Mesenchymal stem cell (in vitro differentiated cells and primary cell): ENCODE data around the gene DMD.

Source experiments
- DNase-seq: peaks from one replicate; pipeline ENCODE4 v3.0.0-alpha.2; 2013
- H2AFZ ChIP-seq: one replicate; pipeline ENCODE4 v1.6.1; 2013; ENCODE audit warnings: low read depth, mild to moderate bottlenecking, control low read depth, inconsistent platforms, low read length, moderate library complexity
- H2AK5ac ChIP-seq: 2 replicates; pipeline ENCODE4 v1.6.1; 2013; ENCODE audit warnings: low read length, moderate library complexity, mild to moderate bottlenecking, inconsistent platforms; ENCODE audit not compliant: severe bottlenecking
- H2BK120ac ChIP-seq: one replicate; pipeline ENCODE4 v1.6.1; 2013; ENCODE audit warnings: low read depth, mild to moderate bottlenecking, inconsistent platforms, low read length, moderate library complexity
- H2BK12ac ChIP-seq, 2 experiments: one replicate each; pipeline ENCODE4 v1.6.1; 2013; ENCODE audit warnings: inconsistent platforms in 2 of 2, low read length in 2 of 2, mild to moderate bottlenecking in 2 of 2, moderate library complexity in 2 of 2, control low read depth in 1 of 2
- H2BK15ac ChIP-seq: one replicate; pipeline ENCODE4 v1.6.1; 2013; ENCODE audit warnings: mild to moderate bottlenecking, low read depth, inconsistent platforms; ENCODE audit not compliant: poor library complexity, severe bottlenecking
- H2BK5ac ChIP-seq: 2 replicates; pipeline ENCODE4 v1.6.1; 2013; ENCODE audit warnings: low read depth, mild to moderate bottlenecking, low read length, control low read depth, inconsistent platforms; ENCODE audit not compliant: poor library complexity, severe bottlenecking
- H3K14ac ChIP-seq, 2 experiments: one replicate each; pipeline ENCODE4 v1.6.1; 2013; ENCODE audit warnings: inconsistent platforms in 2 of 2, low read length in 2 of 2, control low read depth in 1 of 2, mild to moderate bottlenecking in 1 of 2, moderate library complexity in 1 of 2
- H3K18ac ChIP-seq, 2 experiments: one replicate each; pipeline ENCODE4 v1.6.1; 2013; ENCODE audit warnings: inconsistent platforms in 2 of 2, low read length in 2 of 2, control low read depth in 1 of 2, low read depth in 1 of 2, mild to moderate bottlenecking in 1 of 2
- H3K23ac ChIP-seq, 2 experiments: one replicate each; pipeline ENCODE4 v1.6.1; 2013; ENCODE audit warnings: inconsistent platforms in 2 of 2, low read length in 2 of 2, mild to moderate bottlenecking in 2 of 2, moderate library complexity in 2 of 2, control low read depth in 1 of 2
- H3K27ac ChIP-seq: 2 replicates; pipeline ENCODE4 v1.5.1; 2013; ENCODE audit warnings: mild to moderate bottlenecking, moderate library complexity, low read length, control low read depth, inconsistent platforms; ENCODE audit not compliant: poor library complexity, severe bottlenecking
- H3K27me3 ChIP-seq, 2 experiments: 2 replicates each; pipeline versions ENCODE4 v1.6.1 to v1.7.0; 2013; ENCODE audit warnings: low read length in 2 of 2, mild to moderate bottlenecking in 2 of 2, moderate library complexity in 2 of 2, control low read depth in 1 of 2, inconsistent platforms in 1 of 2; ENCODE audit not compliant: control insufficient read depth in 1 of 2, insufficient read depth in 1 of 2
- H3K36me3 ChIP-seq, 2 experiments: 2 replicates each; pipeline versions ENCODE4 v1.6.1 to v1.7.0; 2013; ENCODE audit warnings: low read length in 2 of 2, control low read depth in 1 of 2, inconsistent platforms in 1 of 2, low read depth in 1 of 2, mild to moderate bottlenecking in 1 of 2; ENCODE audit not compliant: insufficient read depth in 2 of 2, control insufficient read depth in 1 of 2
- H3K4ac ChIP-seq, 2 experiments: one replicate each; pipeline ENCODE4 v1.6.1; 2013; ENCODE audit warnings: inconsistent platforms in 2 of 2, low read length in 2 of 2, mild to moderate bottlenecking in 2 of 2, moderate library complexity in 2 of 2, control low read depth in 1 of 2, low read depth in 1 of 2
- H3K4me1 ChIP-seq: 2 replicates; pipeline ENCODE4 v1.6.1; 2013; ENCODE audit warnings: low read depth, low read length, control low read depth; ENCODE audit not compliant: control insufficient read depth, insufficient read depth
- H3K4me2 ChIP-seq: 2 replicates; pipeline ENCODE4 v1.6.1; 2013; ENCODE audit warnings: low read length, mild to moderate bottlenecking, inconsistent platforms; ENCODE audit not compliant: poor library complexity, severe bottlenecking
- H3K4me3 ChIP-seq, 2 experiments: 2 replicates each; pipeline versions ENCODE4 v1.5.1 to v1.7.0; 2013; ENCODE audit warnings: low read length in 2 of 2, mild to moderate bottlenecking in 2 of 2, control low read depth in 1 of 2, low read depth in 1 of 2; ENCODE audit not compliant: insufficient read depth in 1 of 2
- H3K79me1 ChIP-seq: replicated peaks from 2 replicates; pipeline ENCODE4 v1.6.1; 2013; ENCODE audit warnings: mild to moderate bottlenecking, control low read depth, low read length, inconsistent platforms; ENCODE audit not compliant: poor library complexity, severe bottlenecking
- H3K9ac ChIP-seq: 2 replicates; pipeline ENCODE4 v1.7.0; 2013; ENCODE audit warnings: mild to moderate bottlenecking, low read length, moderate library complexity
- H3K9me3 ChIP-seq: 2 replicates; pipeline ENCODE4 v1.7.0; 2013; ENCODE audit warnings: mild to moderate bottlenecking, low read length; ENCODE audit not compliant: control insufficient read depth
- H4K8ac ChIP-seq: one replicate; pipeline ENCODE4 v1.6.1; 2013; ENCODE audit warnings: inconsistent platforms, mild to moderate bottlenecking, low read length, moderate library complexity
- H4K91ac ChIP-seq: one replicate; pipeline ENCODE4 v1.6.1; 2013; ENCODE audit warnings: mild to moderate bottlenecking, low read length, inconsistent platforms
- WGBS: methylation state at CpG from one replicate; pipeline ENCODE4 v1.1.7; 2013; ENCODE audit warnings: mixed read lengths; 5-methylcytosine and 5-hydroxymethylcytosine counted together

DMD gene

DNA sequence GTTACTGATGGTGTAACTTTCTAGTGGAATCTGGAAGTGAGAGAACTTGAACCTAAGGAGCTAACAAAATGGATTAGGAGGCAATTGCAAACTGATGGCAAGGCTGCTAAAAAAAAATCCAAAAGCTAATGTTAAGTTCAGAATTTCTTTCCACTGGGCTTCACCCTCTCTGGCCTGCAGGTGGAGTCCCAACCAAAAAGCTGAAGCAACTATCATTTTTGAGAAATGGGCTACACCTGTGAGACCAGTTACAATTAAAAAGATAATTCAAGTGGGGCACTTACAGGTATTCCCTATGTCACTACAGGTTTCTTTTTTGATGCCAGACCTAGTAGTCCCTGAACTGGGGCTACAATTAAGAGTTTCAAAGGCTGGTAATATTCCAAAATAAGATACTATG is 1997.4 kb downstream of the DMD start:
- H3K36me3 ChIP-seq, result no peaks in the 10 kb centered on the region
- H3K4me3 ChIP-seq, result no peak overlapping the region
- H3K9ac ChIP-seq, result no peak overlapping the region
- H4K8ac ChIP-seq, result no peak overlapping the region
- H2BK120ac ChIP-seq, result no peak overlapping the region
- no peak overlapping the region for H3K18ac ChIP-seq
- H3K9me3 ChIP-seq, result no peaks in the 10 kb centered on the region
- H2AFZ ChIP-seq, result no peak overlapping the region
- no peak overlapping the region for H3K14ac ChIP-seq
- no peak overlapping the region for H3K4me2 ChIP-seq
- H3K4ac ChIP-seq, result no peak overlapping the region
- peaks cover 0 to 8% of the 10 kb centered on the region in 2 experiments for H3K27me3 ChIP-seq
- no peak overlapping the region for H2BK15ac ChIP-seq
- H2BK12ac ChIP-seq, result no peak overlapping the region
- H3K27ac ChIP-seq, result no peak overlapping the region
- no peaks in the 10 kb centered on the region for H3K79me1 ChIP-seq
- H2BK5ac ChIP-seq, result no peak overlapping the region
- H3K23ac ChIP-seq, result no peak overlapping the region
- H3K4me1 ChIP-seq, result peaks cover under 1% of the 10 kb centered on the region
- no peak overlapping the region for H2AK5ac ChIP-seq
- no peak overlapping the region for H4K91ac ChIP-seq
- DNase-seq, result no peak

DNA sequence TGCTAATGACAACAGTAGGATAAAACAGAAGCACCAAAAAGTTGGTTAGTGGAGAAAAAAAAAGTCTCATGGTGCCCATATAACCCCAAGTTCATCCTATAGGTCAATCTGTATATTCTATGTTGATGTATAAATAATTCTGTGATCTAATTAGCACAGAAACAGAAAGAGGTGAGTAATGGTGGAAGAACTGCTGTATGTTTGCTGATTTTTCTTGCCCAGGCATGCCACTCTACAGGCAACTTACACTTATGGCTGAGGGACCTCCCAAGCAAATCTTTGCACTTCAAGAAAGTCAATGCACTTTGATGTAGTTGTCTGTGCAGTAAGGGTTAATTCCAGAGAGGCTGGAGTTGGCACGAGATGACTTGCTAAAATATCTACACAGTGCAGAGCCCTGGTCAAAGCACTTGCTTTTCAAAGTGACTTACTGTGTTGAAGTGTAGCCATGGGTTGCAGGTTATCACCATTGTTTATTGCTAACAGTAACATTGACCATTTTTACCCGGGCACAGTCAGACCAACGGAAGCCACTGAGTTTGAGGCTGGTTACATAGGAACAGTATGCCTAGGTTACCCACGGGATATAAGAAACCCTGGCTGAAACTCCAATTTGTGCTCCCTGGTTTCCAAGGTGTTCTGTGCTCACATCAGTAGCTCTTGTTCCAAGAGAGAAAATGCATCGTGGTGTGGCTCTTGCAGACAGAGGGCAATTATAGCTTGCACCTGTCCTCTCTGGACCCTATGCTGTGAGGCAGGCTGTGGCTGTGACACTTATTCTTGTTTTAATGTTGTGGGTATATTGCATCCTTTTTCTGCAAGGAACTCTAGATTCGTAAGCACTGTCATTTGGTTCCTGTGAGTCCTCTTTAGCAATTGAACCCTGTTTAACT is 1998.2 kb downstream of the DMD start:
- Histone ChIP-seq H2BK15ac (no peak overlapping the region), H4K8ac (no peak overlapping the region), H3K9ac (no peak overlapping the region), H3K14ac (no peak overlapping the region), H2AK5ac (no peak overlapping the region), H2BK120ac (no peak overlapping the region), H2AFZ (no peak overlapping the region), H3K9me3 (no peaks in the 10 kb centered on the region), H3K4me2 (no peak overlapping the region), H3K79me1 (no peaks in the 10 kb centered on the region), H3K4me3 (no peak overlapping the region), H3K23ac (no peak overlapping the region), H3K4me1 (peaks cover 1% of the 10 kb centered on the region), H3K27ac (no peak overlapping the region), H3K36me3 (no peaks in the 10 kb centered on the region), H3K18ac (no peak overlapping the region), H4K91ac (no peak overlapping the region), H3K4ac (no peak overlapping the region), H2BK5ac (no peak overlapping the region), H3K27me3 (peaks cover 0 to 8% of the 10 kb centered on the region in 2 experiments), H2BK12ac (no peak overlapping the region)
- no peak for DNase-seq
- 46% methylated on average over 6 of the region's 6 CpGs for WGBS

GRCh38 chrX:31209005-31209628 is 2002.2 kb downstream of the DMD start:
- peaks cover 0 to 4% of the 10 kb centered on the region in 2 experiments for H3K36me3 ChIP-seq
- H3K4me2 ChIP-seq, result no peak overlapping the region
- H3K18ac ChIP-seq, result no peak overlapping the region
- H3K79me1 ChIP-seq, result no peaks in the 10 kb centered on the region
- no peak overlapping the region for H2AK5ac ChIP-seq
- 22% methylated on average over 6 of the region's 10 CpGs for WGBS
- no peak overlapping the region for H3K27ac ChIP-seq
- no peak overlapping the region for H3K4me3 ChIP-seq
- H2AFZ ChIP-seq, result no peak overlapping the region
- no peaks in the 10 kb centered on the region for H3K9me3 ChIP-seq
- H2BK12ac ChIP-seq, result no peak overlapping the region
- DNase-seq, result peak; percentile 68
- no peak overlapping the region for H4K91ac ChIP-seq
- no peak overlapping the region for H4K8ac ChIP-seq
- H3K27me3 ChIP-seq, result peaks cover 0 to 8% of the 10 kb centered on the region in 2 experiments
- H3K9ac ChIP-seq, result no peak overlapping the region
- no peak overlapping the region for H2BK15ac ChIP-seq
- peaks cover 1% of the 10 kb centered on the region for H3K4me1 ChIP-seq
- no peak overlapping the region for H2BK120ac ChIP-seq
- H2BK5ac ChIP-seq, result no peak overlapping the region
- no peak overlapping the region for H3K4ac ChIP-seq
- H3K23ac ChIP-seq, result no peak overlapping the region
- no peak overlapping the region for H3K14ac ChIP-seq

DNA sequence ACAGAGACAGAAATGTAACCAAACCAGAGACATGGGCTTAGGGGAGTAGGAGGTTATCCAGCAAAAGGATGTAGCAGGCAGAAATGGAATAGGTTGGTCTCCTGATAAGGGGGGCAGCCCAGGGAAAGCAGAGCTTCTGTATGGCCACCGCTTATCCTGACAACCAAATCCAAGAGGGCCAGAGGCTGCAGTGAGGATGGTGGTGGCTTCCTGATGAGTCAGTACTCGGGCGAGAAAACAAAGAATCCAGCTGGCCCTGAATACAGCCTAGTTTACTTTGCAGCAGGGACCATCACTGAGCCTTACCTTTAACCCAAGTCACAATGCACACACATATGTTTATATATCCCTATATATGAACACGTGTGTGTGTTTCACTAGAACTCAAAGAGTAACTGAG is 2009.8 kb downstream of the DMD start:
- peaks cover 0 to 6% of the 10 kb centered on the region in 2 experiments for H3K36me3 ChIP-seq
- WGBS, result 71% methylated on average over 1 of the region's 4 CpGs

More for the DNA sequence above, 2009.8 kb downstream of the DMD start:
- Histone ChIP-seq H2BK5ac (no peak overlapping the region), H4K91ac (no peak overlapping the region), H3K23ac (no peak overlapping the region), H2BK12ac (no peak overlapping the region), H3K4me1 (peaks cover 2% of the 10 kb centered on the region), H2AFZ (no peak overlapping the region), H3K4ac (no peak overlapping the region), H2BK15ac (no peak overlapping the region), H2AK5ac (no peak overlapping the region), H4K8ac (no peak overlapping the region), H3K4me3 (no peak overlapping the region), H3K79me1 (no peaks in the 10 kb centered on the region), H3K27ac (no peak overlapping the region), H3K9ac (no peak overlapping the region), H3K4me2 (no peak overlapping the region), H3K27me3 (no peaks in the 10 kb centered on the region), H3K18ac (no peak overlapping the region), H3K9me3 (no peaks in the 10 kb centered on the region), H3K14ac (no peak overlapping the region), H2BK120ac (no peak overlapping the region)
- DNase-seq, result no peak
